ENCODE measurements around the gene PDGFB. TPM values are rescaled to one million over a fixed set of nuclear protein-coding genes. Genes with fewer than 3 reads are reported as not detected.

The PDGFB gene
- polyA plus RNA-seq (ENCODE audit: insufficient read length in 4 of 4), result 10 to 100 TPM; 13.0 to 17.4 (median 14.8) TPM

GRCh38 chr22:39244496-39245129 lies at the start of gene PDGFB:
PDGFB (minus strand) TSS chr22:39244982; CDS start chr22:39243963, 1,019 bp downstream.
- no peak for DNase-seq (ENCODE audit: low read depth in 4 of 4, low spot score in 2 of 4)

DNA sequence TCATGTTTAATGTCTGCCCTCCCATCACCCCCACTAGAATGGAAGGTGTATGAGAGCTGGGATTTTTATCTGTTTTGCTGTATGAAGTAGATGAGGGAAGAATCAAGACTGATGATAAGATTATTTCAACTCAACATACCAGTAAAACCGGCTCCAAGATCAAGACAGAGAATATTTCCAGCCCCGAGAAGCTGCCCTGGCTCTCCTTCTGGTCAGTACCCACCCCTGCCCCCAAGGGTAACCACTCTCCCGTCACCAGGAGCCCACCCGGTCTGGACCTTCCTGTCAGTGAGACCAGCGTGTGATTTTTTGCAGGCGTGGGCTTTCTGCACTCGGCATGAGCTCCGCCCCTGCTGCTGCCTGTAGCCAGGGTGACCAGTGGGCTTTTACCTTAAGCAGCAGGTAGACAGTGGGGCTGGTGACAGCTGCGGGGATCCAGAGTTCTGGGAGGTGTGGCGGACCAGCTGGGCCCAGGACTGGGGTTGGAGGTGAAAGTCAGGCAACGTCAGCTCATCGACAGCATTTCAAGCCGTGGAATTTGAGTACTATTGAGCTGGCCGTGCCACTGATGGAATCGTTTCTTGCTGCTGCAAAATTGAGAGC lies 49.1 kb upstream of the PDGFB start:
- DNase-seq (ENCODE audit: low read depth in 4 of 4, low spot score in 2 of 4), result no peak

GRCh38 chr22:39292561-39293074 lies 47.8 kb upstream of the PDGFB start:
- DNase-seq (ENCODE audit: low read depth in 4 of 4, low spot score in 2 of 4), result no peak

- DNase-seq (ENCODE audit: low read depth in 4 of 4, low spot score in 2 of 4), result no peak
These were observed 47.3 kb upstream of the PDGFB start for GRCh38 chr22:39292031-39292462.

DNA sequence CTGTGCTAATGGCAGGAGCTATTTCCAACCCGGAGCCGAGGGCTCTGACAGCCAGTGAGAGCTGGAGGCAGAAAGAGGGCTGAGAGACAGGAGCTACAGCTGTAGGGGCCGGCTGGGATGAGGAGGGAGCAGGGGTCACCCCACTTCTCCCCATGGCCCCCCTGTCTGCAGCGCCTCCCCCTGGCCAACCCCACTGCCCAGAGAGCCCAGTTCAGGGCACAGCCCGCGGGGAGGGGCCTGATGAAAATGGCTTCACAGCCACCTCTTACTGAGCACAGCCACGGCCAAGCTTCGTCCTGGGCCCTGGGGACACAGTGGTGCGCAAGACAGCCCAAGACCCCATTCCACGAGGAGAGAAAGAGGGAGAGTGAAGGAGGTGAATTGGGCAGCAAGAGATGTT lies 46.7 kb upstream of the PDGFB start:
- DNase-seq (ENCODE audit: low read depth in 4 of 4, low spot score in 2 of 4), result no peak

DNA sequence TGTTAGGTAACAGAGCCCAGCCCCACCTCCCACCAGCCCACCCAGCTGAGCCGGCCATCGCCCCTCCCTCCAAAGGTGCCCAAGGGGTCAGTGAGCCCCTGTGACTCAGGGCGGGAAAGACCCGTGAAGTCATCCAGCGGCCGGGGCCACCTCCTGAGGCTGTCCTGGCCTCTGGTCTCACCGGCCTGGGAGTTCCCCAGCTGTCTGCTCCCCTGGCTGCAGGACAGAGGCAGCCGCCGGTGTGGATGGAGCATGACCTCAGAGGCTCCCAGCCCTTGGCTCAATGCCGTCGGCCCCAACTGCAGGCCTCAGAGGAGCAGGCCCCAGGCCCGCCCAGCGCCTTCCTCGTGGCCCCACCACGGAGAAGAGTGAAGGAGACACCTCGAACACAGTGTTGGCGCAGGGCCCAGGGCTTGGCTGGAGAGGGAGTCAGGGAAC lies 46.0 kb upstream of the PDGFB start:
- no peak for DNase-seq (ENCODE audit: low read depth in 4 of 4, low spot score in 2 of 4)

DNA sequence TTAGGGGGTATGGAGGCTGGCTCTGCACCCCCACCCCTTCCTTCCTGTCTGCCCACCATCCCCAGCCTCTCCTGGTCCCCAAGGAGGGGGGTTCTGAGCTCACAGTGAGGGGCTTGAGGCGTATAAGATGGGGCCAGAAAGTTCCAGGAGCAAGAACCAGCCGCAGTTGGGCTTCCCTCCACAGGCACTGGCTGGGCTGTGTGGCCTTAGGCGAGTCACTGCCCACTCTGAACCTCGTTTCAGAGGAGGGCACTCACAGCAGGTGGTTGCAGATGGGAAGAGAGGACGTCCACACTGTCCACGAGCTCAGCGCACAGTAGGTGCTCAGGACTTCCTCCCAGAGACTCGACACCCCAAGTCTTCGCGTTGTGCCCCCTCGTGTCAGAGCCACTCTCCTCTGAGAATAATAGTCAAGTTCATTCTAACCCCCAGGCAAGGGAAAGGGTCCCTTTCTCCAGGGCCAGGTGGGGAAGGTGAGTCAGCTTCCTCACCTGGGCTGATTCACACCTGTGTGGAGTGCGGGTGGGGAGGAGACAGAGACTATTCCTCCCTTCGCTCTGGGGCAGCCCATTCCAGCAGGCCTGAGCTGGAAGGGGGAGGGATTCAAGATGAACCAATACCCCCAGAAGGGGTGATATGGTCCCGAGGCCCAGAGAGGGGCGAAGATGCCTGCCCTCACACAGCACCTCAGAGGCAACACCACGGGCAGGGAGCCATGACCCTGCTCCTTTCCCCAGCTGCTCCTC lies 45.4 kb upstream of the PDGFB start:
- no peak for DNase-seq (ENCODE audit: low read depth in 4 of 4, low spot score in 2 of 4)

- DNase-seq (ENCODE audit: low read depth in 4 of 4, low spot score in 2 of 4), result no peak
These were observed 44.8 kb upstream of the PDGFB start for GRCh38 chr22:39289533-39289932.

DNA sequence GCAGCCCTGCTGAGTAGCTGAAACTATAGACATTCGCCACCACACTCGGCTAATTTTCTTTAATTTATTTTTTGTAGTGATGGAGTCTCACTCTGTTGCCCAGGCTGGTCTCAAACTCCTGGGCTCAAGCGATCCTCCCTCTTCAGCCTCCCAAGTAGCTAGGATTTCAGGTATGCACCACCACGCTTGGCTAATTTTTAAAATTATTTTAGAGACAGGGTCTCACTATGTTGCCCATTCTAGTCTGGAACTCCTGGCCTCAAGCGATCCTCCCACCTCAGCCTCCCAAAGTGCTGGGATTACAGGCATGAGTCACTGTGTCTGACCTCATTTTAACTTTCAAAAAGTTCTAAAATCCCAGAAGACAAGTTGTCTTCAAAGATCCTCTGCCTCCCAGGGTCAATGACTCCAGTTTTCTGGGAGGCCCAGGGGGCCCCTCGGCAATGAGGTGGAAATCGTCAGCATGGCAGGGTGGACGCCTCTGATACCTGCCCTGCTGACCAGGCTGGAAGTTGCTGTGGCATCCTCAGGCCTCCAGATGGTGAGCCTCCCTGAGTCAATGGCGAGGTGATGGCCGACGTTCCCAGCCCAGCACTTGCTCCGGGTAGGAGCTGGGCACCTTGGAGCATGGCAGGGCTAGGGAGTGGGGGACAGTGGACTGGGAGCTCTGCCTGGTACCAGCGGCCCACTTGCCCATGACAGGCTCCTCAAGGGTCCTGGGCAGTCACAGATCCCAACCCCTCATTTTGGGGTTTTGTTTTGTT lies 43.5 kb upstream of the PDGFB start:
- no peak for DNase-seq (ENCODE audit: low read depth in 4 of 4, low spot score in 2 of 4)

GRCh38 chr22:39287076-39287725 lies 42.4 kb upstream of the PDGFB start:
- no peak for DNase-seq (ENCODE audit: low read depth in 4 of 4, low spot score in 2 of 4)

- no peak for DNase-seq (ENCODE audit: low read depth in 4 of 4, low spot score in 2 of 4)
These were observed 40.2 kb upstream of the PDGFB start for GRCh38 chr22:39284983-39285382.

DNA sequence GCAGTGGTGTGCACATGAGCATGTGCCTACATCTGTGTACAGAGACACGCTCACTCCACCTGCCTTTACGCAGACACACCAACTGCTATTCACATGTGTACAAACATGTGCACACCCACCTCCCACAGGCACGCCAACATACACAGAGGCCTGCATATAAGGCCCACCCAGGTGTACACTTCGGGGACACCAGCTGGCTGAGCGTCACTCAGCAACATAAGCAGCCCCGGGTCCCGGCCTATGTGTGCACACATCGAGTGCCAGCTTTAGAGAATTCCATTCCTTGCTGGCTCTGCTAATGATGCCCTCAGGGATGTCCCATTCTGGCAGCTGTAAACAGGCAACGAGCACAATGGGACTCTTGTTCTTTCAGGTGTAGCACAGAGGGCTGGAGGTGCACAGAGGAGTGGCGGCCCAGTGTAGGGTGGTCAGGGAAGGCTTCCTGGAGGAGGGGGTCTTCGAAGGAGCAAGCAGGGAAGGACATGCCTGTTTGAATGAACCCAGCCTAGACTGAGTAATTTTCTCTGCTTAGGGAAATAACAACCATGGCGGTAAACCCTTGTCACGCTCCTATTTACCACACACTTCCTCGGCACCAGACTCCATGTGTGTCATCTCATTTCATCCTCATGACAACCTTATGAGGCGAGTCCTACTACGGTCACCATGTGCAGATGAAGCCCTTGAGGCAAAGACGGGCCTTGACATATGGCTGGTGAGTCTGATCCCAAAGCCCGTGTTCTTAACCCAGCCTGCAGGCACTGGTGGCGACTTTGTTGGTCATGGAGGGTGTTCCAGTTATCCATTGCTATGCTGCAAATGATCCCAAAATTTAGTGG lies 39.6 kb upstream of the PDGFB start:
- DNase-seq (ENCODE audit: low read depth in 4 of 4, low spot score in 2 of 4), result no peak

DNA sequence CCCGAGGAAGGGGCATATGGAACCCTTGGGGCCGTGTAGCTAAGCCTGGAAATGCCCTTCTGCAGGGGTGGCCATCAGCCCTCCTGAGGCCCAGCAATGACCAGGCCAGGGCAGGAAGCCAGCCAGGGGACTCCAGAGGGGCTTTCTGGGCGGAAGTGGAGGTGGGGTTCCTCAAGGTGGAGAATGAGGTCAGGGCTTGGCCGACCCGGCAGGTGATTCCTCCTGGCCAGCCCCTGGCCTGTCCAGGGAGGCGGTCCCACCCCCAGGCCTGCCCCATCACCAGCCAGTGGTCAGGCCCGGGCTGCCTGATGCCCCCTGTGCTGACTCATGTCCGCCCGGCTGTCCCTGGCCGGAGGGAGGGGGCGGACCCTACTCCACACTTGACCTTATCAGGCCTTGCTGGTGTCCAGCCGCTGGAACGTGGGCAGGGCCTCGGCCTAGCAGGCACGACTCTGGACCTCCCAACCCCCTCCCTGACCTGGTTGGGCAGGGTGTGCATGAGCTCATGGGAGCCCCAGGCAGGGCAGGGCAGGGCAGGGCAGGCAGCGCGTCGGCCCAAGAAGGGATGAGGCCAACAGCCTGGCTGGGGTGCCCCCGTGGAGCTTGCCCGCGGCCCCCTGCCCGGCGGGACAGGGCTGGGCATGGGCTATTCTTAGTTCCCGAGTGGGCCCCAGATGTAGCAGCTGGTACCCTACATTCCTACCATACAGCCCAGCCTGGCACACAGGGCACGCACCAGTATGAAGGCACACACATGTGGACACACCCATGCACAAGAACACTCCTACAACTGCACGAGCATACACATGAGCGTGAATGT lies 38.8 kb upstream of the PDGFB start:
- no peak for DNase-seq (ENCODE audit: low read depth in 4 of 4, low spot score in 2 of 4)

GRCh38 chr22:39282645-39283321 lies 38.0 kb upstream of the PDGFB start:
- no peak for DNase-seq (ENCODE audit: low read depth in 4 of 4, low spot score in 2 of 4)

GRCh38 chr22:39281126-39281525 lies 36.3 kb upstream of the PDGFB start:
- no peak for DNase-seq (ENCODE audit: low read depth in 4 of 4, low spot score in 2 of 4)

DNA sequence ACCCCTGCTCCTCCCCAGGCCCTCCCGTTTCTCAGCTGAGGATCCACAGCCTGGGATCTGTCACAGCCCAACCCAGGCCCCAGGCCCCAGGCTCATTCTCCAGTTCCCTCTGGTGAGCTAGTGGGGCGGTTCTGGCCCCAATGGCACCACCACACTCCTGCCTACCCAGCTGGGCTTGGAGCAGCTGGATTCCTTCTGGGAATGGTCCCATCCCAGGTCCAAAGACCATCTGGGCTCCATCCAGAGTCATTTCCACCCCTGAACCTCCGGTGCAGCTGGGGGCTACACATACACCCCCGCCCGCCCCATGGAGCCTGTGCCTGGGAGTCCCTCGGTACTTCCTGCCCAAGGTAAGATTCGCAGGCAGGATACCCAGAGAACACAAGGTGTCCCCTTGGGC lies 35.5 kb upstream of the PDGFB start:
- no peak for DNase-seq (ENCODE audit: low read depth in 4 of 4, low spot score in 2 of 4)

DNA sequence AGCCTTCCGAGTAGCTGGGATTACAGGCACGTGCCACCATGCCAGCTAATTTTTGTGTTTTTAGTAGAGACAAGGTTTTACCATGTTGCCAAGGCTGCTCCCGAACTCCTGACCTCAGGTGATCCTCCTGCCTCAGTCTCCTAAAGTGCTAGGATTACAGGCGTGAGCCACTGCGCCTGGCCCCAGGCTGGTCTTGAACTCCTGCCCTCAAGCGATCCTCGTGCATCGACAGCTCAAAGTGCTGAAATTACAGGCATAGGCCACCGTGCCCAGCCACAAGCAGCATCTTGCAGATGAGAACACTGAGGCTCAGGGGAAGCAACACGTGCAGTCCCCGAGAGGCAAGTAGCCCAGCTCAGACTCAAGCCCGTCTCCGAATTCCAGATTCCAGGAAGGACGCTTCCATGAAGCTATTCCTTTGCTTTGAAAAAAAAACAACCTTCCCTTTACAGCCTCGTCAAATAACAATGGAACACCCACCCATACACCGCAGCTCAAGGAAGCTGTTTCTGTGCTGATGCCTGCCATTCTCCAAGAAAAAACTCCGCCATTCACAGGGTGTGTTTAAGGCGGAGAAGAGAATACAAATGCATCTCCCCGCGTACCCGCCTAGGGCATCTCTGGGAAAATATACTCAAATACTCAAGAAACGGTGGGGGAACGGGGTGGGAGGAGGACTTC lies 34.5 kb upstream of the PDGFB start:
- DNase-seq (ENCODE audit: low read depth in 4 of 4, low spot score in 2 of 4), result no peak

Measured in left renal cortex interstitium (tissue), 4 donors.